ENCODE data around the gene SPEG. TPM values are rescaled to one million over a fixed set of nuclear protein-coding genes. Genes with fewer than 3 reads are reported as not detected.

Gene SPEG
- total and polyA plus RNA-seq, 2 of the 8 experiments (the other 6 are each of a cell fraction or from before 2014, with no cell fraction given), result 19.9 to 32.0 TPM

DNA sequence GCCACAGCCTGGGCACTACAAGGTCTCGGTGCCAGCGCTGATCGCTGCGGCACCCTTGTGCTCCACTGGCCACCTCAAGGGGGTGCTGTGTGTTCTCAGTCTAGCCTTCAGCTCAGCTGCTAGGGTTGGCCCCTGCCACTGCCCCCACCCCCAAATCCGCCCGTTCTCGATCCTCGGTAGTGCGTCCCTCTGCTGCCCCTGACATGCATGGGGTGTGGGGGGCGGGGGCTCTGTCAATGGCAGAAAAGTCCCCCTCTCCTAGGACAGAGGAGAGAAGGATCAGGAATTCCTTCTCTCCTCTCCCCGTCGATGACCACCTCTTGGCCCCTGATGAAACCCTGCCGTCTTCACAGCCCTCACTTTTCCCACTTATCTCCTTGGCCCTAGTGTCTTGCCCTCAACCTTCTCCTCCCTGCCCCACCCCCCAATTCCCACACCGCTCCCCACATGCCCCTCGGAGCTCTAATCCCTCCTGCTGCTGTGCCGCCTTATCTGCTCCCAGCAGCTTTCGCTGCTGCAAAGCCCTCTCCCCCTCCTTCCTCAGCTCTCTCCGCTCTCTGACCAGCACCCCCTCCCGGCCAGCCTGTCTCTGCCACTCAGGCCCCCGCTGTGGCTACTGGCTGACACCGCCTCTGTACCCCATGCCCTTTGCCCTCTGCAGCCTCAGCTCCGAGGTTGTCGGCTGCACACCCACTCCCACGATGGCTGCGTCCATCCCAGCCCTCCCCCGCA, 75.3 kb downstream of the SPEG start:
- Histone ChIP-seq H2BK120ac (replicated peaks; ENCODE audit: low read depth, low read length) (no peak overlapping the region), H3K23ac (ENCODE audit: insufficient read length) (no peak overlapping the region), H4K5ac (ENCODE audit: insufficient read length, low read depth, low read length) (no peak overlapping the region), H2AFZ (ENCODE audit: low read length) (no peak overlapping the region), H3K18ac (ENCODE audit: extremely low read depth, low read length) (peak overlapping the region; percentile 48), H3K4me1 (replicated peaks in 1 of 4; ENCODE audit: control insufficient read depth in 3 of 4, insufficient read depth in 4 of 4, low read length in 3 of 4) (peaks cover 7 to 76% (median 65%) of the 10 kb centered on the region in 4 experiments), H3K9ac (replicated peaks in 1 of 4; ENCODE audit: extremely low read depth in 1 of 4, low read depth in 3 of 4, low read length in 3 of 4) (no peak overlapping the region), H3K27me3 (replicated peaks in 1 of 4; ENCODE audit: control insufficient read depth in 3 of 4, extremely low read depth in 1 of 4, insufficient read depth in 3 of 4, low read length in 3 of 4) (peaks cover 2 to 37% (median 34%) of the 10 kb centered on the region in 4 experiments), H4K20me1 (replicated peaks in 1 of 2; ENCODE audit: control insufficient read depth in 1 of 2, insufficient read depth in 2 of 2, low read length in 2 of 2) (peaks cover 0 to 2% of the 10 kb centered on the region in 2 experiments), H2BK12ac (ENCODE audit: low read depth, low read length) (peak overlapping the region; percentile 84; the same call in 1 of the 2 replicates), H3K27ac (ENCODE audit: low read depth, low read length) (no peak overlapping the region), H3K4ac (replicated peaks; ENCODE audit: insufficient read length, low read depth, low read length) (no peak overlapping the region), H2BK5ac (ENCODE audit: low read depth, low read length) (peak overlapping the region; percentile 85; the same call in 1 of the 2 replicates), H3K56ac (replicated peaks; ENCODE audit: insufficient read length, low read depth, low read length) (no peak overlapping the region), H3K4me3 (ENCODE audit: extremely low read depth in 1 of 4, insufficient read depth in 2 of 4, low read depth in 3 of 4, low read length in 4 of 4) (peak overlapping the region; percentile 27 to 56 (median 50); a peak in 7 of 8 replicates), H3K36me3 (ENCODE audit: control insufficient read depth in 2 of 4, insufficient read depth in 4 of 4, low read length in 3 of 4) (no peaks in the 10 kb centered on the region), H2BK20ac (ENCODE audit: low read length) (0 out of 2 replicates have a peak overlapping the region, but pooled peaks have one; percentile 86), H3K23me2 (ENCODE audit: low read depth, low read length) (peaks cover 6% of the 10 kb centered on the region), H3K4me2 (ENCODE audit: insufficient read depth in 1 of 2, low read depth in 2 of 2, low read length in 2 of 2) (peak overlapping the region; percentile 40 to 97), H3K9me3 (ENCODE audit: insufficient read depth in 2 of 2, low read depth in 1 of 2, low read length in 1 of 2) (no peaks in the 10 kb centered on the region), H3K79me1 (ENCODE audit: low read depth, low read length) (no peaks in the 10 kb centered on the region), H3K79me2 (ENCODE audit: control insufficient read depth in 1 of 2, insufficient read depth in 2 of 2, low read length in 2 of 2) (no peaks in the 10 kb centered on the region), H2BK15ac (ENCODE audit: low read length) (no peak overlapping the region), H4K91ac (replicated peaks; ENCODE audit: insufficient read length, low read length) (peak overlapping the region; percentile 87), H4K8ac (ENCODE audit: extremely low read depth, insufficient read depth, low read length) (no peak overlapping the region), H3K14ac (ENCODE audit: insufficient read length) (no peak overlapping the region), H2AK5ac (ENCODE audit: low read depth, low read length) (no peak overlapping the region)
- DNase-seq (ENCODE audit: low read depth in 1 of 2, low spot score in 2 of 2), result peak in 1 of 2 experiments; percentile 91
- 3% methylated on average over 21 of the region's 26 CpGs; no CpG with 5 or more reads in 1 of the 2 experiments for WGBS, 2 experiments (ENCODE audit: extremely low coverage in 1 of 2, insufficient coverage in 1 of 2, insufficient read length in 1 of 2, insufficient replicate concordance in 2 of 2, low coverage in 1 of 2, low lambda C conversion rate in 2 of 2, missing lambda C conversion rate in 1 of 2)
- FAIRE-seq, result peak; percentile 24
- ChIA-PET CTCF (ENCODE audit: partially characterized antibody) (interaction anchor here (0.7 to 113.1 kb wide), 19 partner anchors 15 to 1608 kb away, joined by 3 to 7248 read pairs (median 4); partner anchors contain the start of genes DES, DNPEP, GMPPA and SPEG), POLR2A (ENCODE audit: partially characterized antibody) (interaction anchor here (0.6 to 11.0 kb wide), 7 partner anchors 10 to 188 kb away, joined by 3 to 216 read pairs (median 4); partner anchors contain the start of gene GMPPA)
- no peak for TF ChIP-seq SAP30 (IDR thresholded peaks at IDR 0.05; ENCODE audit: insufficient read depth, insufficient replicate concordance, low read length)
- no peak for TF ChIP-seq POU5F1 (IDR thresholded peaks at IDR 0.05; ENCODE audit: low read depth, low read length)
- TF ChIP-seq ASH2L (IDR thresholded peaks at IDR 0.05; ENCODE audit: low read length), result peak; percentile 33
- no peak for TF ChIP-seq KDM4A (IDR thresholded peaks at IDR 0.05; ENCODE audit: low read depth, low read length, severe bottlenecking)
- TF ChIP-seq CHD1 (IDR thresholded peaks at IDR 0.05; ENCODE audit: low read depth, low read length), result no peak
- no peak for TF ChIP-seq YY1 (IDR thresholded peaks at IDR 0.05; ENCODE audit: low read depth, low read length)
- no peak for TF ChIP-seq SP1 (IDR thresholded peaks at IDR 0.05; ENCODE audit: low read depth, low read length)
- TF ChIP-seq TEAD4 (IDR thresholded peaks at IDR 0.05; ENCODE audit: low read depth, low read length), result 0 out of 2 replicates have a peak, but pooled peaks have one; percentile 23
- no peak for TF ChIP-seq HDAC6 (IDR thresholded peaks at IDR 0.05; ENCODE audit: low read depth, low read length)
- no peak for TF ChIP-seq EGR1 (IDR thresholded peaks at IDR 0.05; ENCODE audit: borderline replicate concordance, low read depth, low read length)
- TF ChIP-seq RAD21 (IDR thresholded peaks at IDR 0.05 in 1 of 2, conservative IDR thresholded peaks at IDR 0.05 in 1 of 2; ENCODE audit: low read depth in 2 of 2, low read length in 2 of 2), result peak; percentile 38 to 57; a peak in 3 of 4 replicates
- TF ChIP-seq TCF12 (IDR thresholded peaks at IDR 0.05; ENCODE audit: low read depth, low read length), result no peak
